HepG2 (cell line): ENCODE measurements around the gene DUSP9. TPM values are rescaled to one million over a fixed set of nuclear protein-coding genes. Genes with fewer than 3 reads are reported as not detected.

Experiments used
- CBX5 ChIP-seq: sonication (generic); formaldehyde crosslinking; IDR thresholded peaks from 2 replicates; pipeline ENCODE4 v1.4.0; 2020; ENCODE audit warnings: missing genetic modification reagents, borderline replicate concordance
- EED ChIP-seq: sonication (generic); formaldehyde crosslinking; IDR thresholded peaks from 2 replicates; pipeline ENCODE4 v1.5.0; 2020; ENCODE audit warnings: mild to moderate bottlenecking, missing genetic modification reagents
- ELF3 ChIP-seq: IDR thresholded peaks from 2 replicates; pipeline ENCODE4 v1.6.1; 2016; ENCODE audit warnings: missing genetic modification reagents, missing compliant biosample characterization
- GABPB1 ChIP-seq: IDR thresholded peaks from 2 replicates; pipeline ENCODE4 v1.6.1; 2016; ENCODE audit warnings: mild to moderate bottlenecking, missing genetic modification reagents, moderate library complexity, missing compliant biosample characterization
- GATAD2A ChIP-seq: IDR thresholded peaks from 2 replicates; pipeline ENCODE4 v1.6.1; 2016
- MTF2 ChIP-seq: sonication (generic); formaldehyde crosslinking; IDR thresholded peaks from 2 replicates; pipeline ENCODE4 v1.5.0; 2020; ENCODE audit warnings: missing genetic modification reagents, borderline replicate concordance
- NFYB ChIP-seq: sonication (generic); formaldehyde crosslinking; IDR thresholded peaks from 2 replicates; pipeline ENCODE4 v1.4.0; 2020; ENCODE audit warnings: missing genetic modification reagents
- NR1H2 ChIP-seq: sonication (generic); formaldehyde crosslinking; IDR thresholded peaks from 2 replicates; pipeline ENCODE4 v1.8.1; 2022; ENCODE audit warnings: low read depth, missing genetic modification reagents, borderline replicate concordance
- NR2F1 ChIP-seq, 2 experiments: fragments of 450-650 bp in 1 of 2; formaldehyde crosslinking in 1 of 2; IDR thresholded peaks; 2 replicates each; pipeline versions ENCODE4 v1.5.0 to v1.6.1; 2016 to 2020; ENCODE audit warnings: mild to moderate bottlenecking in 1 of 2, missing compliant biosample characterization in 1 of 2, missing genetic modification reagents in 1 of 2, moderate library complexity in 1 of 2
- RARA ChIP-seq: IDR thresholded peaks from 2 replicates; pipeline ENCODE4 v1.6.1; 2016; ENCODE audit warnings: missing genetic modification reagents, missing compliant biosample characterization
- RBFOX2 ChIP-seq: fragments of 200-400 bp; formaldehyde crosslinking; IDR thresholded peaks from 2 replicates; pipeline ENCODE4 v1.6.1; 2017; ENCODE audit warnings: low read depth, mild to moderate bottlenecking, low read length
- SNAPC5 ChIP-seq: sonication (generic); formaldehyde crosslinking; IDR thresholded peaks from 2 replicates; pipeline ENCODE4 v1.8.1; 2023; ENCODE audit warnings: mild to moderate bottlenecking, missing genetic modification reagents, borderline replicate concordance
- TAF1 ChIP-seq: sonication (generic); formaldehyde crosslinking; IDR thresholded peaks from 2 replicates; pipeline ENCODE4 v1.4.0; 2020; ENCODE audit warnings: missing genetic modification reagents
- ZNF276 ChIP-seq: sonication (generic); formaldehyde crosslinking; IDR thresholded peaks from 2 replicates; pipeline ENCODE4 v1.4.0; 2020; ENCODE audit warnings: mild to moderate bottlenecking, low read depth, missing genetic modification reagents
- ZNF331 ChIP-seq: sonication (generic); formaldehyde crosslinking; IDR thresholded peaks from 2 replicates; pipeline ENCODE4 v1.4.0; 2020; ENCODE audit warnings: missing genetic modification reagents
- polyA plus RNA-seq, 8 experiments: library from polyadenylated mRNA; depleted of rRNA in 3 of 8; stranded (reverse) in 7 of 8; unstranded in 1 of 8; fragments of >200 nt; fragmentation: Illumina TruSeq in 4 of 8; extraction: Trizol in 4 of 8; gene quantifications; 2 replicates each; pipeline versions ENCODE4 v1.2.1 to v1.2.3, GENCODE V29; 2011 to 2016; ENCODE audit warnings: low read depth in 4 of 8, missing spikeins in 1 of 8, mixed read lengths in 1 of 8; ENCODE audit not compliant: insufficient read depth in 1 of 8
- total RNA-seq, 5 experiments: library from RNA; depleted of rRNA; stranded (reverse); fragments of >200 nt; fragmentation: Illumina TruSeq; extraction: Trizol; gene quantifications; 2 replicates each; pipeline ENCODE4 v1.2.3, GENCODE V29; 2016; ENCODE audit warnings: low read depth in 1 of 5
- TF ChIP-seq, protein P1 (sequence below): sonication (generic); formaldehyde crosslinking; IDR thresholded peaks from 2 replicates; pipeline ENCODE4 v1.5.1; 2020; ENCODE audit warnings: mild to moderate bottlenecking, missing genetic modification reagents, moderate library complexity
- TF ChIP-seq, protein P2 (sequence below): sonication (generic); formaldehyde crosslinking; conservative IDR thresholded peaks from 2 replicates; pipeline ENCODE4 v1.4.0; 2020; ENCODE audit warnings: missing genetic modification reagents

Gene DUSP9
- total and polyA plus RNA-seq, 2 of the 13 experiments (the other 11 are each of a cell fraction or from before 2014, with no cell fraction given), result 235 to 435 TPM

- TF ChIP-seq NFYB (no peak), ZNF276 (CRISPR knock-in tag) (0 out of 2 replicates have a peak, but pooled peaks have one; percentile 28), NR1H2 (no peak), ELF3 (CRISPR knock-in tag) (0 out of 2 replicates have a peak, but pooled peaks have one; percentile 12), NR2F1 (CRISPR knock-in tag; IDR thresholded peaks at IDR 0.05) (0 out of 4 replicates have a peak, but pooled peaks of 1 of the 2 experiments have one; percentile 34), GABPB1 (CRISPR knock-in tag) (peak; percentile 26), TAF1 (CRISPR knock-in tag) (peak; percentile 73), GATAD2A (CRISPR knock-in tag) (0 out of 2 replicates have a peak, but pooled peaks have one; percentile 25), EED (CRISPR knock-in tag) (0 out of 2 replicates have a peak, but pooled peaks have one; percentile 3), ZNF331 (CRISPR knock-in tag) (0 out of 2 replicates have a peak, but pooled peaks have one; percentile 34), SNAPC5 (CRISPR knock-in tag) (no peak), CBX5 (CRISPR knock-in tag) (0 out of 2 replicates have a peak, but pooled peaks have one; percentile 13), RBFOX2 (peak; percentile 12), RARA (CRISPR knock-in tag) (peak; percentile 24; the same call in 1 of the 2 replicates), MTF2 (CRISPR knock-in tag) (no peak)
- TF ChIP-seq, protein P1, sequence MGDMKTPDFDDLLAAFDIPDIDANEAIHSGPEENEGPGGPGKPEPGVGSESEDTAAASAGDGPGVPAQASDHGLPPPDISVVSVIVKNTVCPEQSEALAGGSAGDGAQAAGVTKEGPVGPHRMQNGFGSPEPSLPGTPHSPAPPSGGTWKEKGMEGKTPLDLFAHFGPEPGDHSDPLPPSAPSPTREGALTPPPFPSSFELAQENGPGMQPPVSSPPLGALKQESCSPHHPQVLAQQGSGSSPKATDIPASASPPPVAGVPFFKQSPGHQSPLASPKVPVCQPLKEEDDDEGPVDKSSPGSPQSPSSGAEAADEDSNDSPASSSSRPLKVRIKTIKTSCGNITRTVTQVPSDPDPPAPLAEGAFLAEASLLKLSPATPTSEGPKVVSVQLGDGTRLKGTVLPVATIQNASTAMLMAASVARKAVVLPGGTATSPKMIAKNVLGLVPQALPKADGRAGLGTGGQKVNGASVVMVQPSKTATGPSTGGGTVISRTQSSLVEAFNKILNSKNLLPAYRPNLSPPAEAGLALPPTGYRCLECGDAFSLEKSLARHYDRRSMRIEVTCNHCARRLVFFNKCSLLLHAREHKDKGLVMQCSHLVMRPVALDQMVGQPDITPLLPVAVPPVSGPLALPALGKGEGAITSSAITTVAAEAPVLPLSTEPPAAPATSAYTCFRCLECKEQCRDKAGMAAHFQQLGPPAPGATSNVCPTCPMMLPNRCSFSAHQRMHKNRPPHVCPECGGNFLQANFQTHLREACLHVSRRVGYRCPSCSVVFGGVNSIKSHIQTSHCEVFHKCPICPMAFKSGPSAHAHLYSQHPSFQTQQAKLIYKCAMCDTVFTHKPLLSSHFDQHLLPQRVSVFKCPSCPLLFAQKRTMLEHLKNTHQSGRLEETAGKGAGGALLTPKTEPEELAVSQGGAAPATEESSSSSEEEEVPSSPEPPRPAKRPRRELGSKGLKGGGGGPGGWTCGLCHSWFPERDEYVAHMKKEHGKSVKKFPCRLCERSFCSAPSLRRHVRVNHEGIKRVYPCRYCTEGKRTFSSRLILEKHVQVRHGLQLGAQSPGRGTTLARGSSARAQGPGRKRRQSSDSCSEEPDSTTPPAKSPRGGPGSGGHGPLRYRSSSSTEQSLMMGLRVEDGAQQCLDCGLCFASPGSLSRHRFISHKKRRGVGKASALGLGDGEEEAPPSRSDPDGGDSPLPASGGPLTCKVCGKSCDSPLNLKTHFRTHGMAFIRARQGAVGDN, result peak; percentile 78
- TF ChIP-seq, protein P2, sequence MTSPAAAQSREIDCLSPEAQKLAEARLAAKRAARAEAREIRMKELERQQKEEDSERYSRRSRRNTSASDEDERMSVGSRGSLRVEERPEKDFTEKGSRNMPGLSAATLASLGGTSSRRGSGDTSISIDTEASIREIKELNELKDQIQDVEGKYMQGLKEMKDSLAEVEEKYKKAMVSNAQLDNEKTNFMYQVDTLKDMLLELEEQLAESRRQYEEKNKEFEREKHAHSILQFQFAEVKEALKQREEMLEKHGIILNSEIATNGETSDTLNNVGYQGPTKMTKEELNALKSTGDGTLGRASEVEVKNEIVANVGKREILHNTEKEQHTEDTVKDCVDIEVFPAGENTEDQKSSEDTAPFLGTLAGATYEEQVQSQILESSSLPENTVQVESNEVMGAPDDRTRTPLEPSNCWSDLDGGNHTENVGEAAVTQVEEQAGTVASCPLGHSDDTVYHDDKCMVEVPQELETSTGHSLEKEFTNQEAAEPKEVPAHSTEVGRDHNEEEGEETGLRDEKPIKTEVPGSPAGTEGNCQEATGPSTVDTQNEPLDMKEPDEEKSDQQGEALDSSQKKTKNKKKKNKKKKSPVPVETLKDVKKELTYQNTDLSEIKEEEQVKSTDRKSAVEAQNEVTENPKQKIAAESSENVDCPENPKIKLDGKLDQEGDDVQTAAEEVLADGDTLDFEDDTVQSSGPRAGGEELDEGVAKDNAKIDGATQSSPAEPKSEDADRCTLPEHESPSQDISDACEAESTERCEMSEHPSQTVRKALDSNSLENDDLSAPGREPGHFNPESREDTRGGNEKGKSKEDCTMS (CRISPR knock-in tag), result no peak
Observed at GRCh38 chrX:153624196-153625091, 22.6 kb upstream of the DUSP9 start (continued).
